NCI-H2196 treated with DMSO at 0.1 percent for 48 hours (cell line): ENCODE data around the gene CYP11A1.

Source experiments
- DNase-seq: peaks from one replicate; lab custom pipeline; 2025; ENCODE audit not compliant: unreplicated experiment; lab: John Stamatoyannopoulos, UW

CYP11A1 gene

DNA sequence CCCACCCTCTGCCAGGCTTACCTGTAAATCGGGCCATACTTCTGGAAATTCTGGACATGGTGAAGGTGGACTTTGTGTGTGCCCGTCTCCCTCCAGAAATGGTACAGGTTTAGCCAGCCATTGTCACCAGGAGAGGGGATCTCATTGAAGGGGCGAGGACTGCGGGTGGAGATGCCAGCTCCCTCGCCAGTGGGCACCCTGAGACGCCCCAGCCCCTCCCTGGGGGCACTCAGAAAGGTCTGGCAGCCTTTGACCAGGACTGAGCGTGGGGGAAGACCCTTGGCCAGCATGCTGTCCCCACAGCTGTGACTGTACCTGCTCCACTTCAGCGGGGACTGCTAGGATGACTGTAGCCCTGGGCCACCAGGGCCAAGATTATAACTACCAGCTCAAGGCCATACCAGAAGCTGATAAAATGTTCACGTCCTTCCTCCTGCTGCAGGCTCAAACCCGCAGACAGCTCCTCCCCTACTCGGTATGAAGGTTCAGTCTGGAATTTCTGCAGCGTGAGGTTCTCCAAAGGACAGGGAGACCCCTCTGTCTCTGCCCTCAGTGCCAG lies at the start of gene CYP11A1:
Gene CYP11A1 (minus strand): TSS at position 351 of the 559 bp plus-strand sequence. CDS start 61 bp downstream, at position 290.
- no peak for DNase-seq

DNA sequence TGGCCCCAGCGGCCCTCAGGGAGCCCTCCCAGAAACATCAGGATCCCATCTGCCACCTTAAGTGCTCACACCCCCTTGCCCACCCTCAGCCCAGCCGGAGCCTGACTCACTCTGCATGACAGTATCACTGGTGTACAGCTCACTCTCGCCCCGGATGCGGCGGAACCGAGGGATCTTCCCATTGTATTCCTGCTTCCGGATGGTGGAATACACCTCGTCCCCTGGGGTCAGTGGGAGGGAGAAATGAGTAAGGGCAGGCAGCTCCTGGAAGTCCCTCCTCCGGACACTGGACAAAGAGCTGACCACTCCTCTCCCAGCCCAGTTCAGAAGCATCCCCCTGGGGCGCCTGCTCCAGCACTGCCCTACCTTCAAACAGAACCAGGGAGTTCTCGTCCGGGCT lies 49.8 kb upstream of the CYP11A1 start:
- DNase-seq = no peak

DNA sequence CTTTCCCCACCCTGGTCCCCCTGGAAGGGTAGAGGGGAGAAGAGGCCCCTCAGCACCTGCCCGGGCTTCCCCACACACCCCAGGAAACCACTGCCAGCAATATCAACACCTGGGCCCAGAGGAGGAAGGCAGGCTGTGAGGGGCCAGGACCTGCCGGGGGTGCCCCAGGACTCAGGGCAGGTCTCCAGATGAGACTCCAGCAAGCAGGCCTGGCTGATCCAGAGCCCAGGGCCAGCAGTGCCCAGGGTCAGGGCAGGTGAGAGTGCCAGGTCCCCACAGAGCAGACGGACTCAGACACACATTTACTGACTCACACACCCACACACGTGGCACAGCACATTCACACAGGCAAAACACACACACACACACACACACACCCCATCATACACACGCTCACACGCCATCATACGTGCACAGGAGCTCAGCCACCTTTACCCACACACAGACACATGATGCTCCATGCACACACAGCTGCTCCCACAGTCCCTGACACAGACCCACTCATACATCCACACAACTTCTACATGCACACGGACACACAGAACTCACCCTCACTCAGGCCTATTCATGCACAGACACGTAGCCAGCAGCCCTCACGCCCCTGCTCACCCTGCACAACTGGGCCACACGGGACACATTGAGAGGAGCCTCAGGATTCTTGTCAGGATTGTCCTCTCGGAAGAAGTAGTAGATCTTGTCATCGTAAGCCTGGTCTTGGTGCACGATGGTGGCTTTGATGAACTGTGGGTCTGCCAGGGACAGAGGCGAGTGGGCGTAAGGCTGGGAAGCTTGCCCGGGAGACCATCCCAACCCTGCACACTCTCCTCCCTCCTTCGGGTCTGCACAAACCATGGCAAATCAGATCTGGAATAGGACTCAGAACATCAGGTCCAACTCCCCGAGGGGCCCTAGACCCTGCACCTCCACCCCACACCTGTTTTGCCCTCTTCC lies 48.8 kb upstream of the CYP11A1 start:
- no peak for DNase-seq

DNA sequence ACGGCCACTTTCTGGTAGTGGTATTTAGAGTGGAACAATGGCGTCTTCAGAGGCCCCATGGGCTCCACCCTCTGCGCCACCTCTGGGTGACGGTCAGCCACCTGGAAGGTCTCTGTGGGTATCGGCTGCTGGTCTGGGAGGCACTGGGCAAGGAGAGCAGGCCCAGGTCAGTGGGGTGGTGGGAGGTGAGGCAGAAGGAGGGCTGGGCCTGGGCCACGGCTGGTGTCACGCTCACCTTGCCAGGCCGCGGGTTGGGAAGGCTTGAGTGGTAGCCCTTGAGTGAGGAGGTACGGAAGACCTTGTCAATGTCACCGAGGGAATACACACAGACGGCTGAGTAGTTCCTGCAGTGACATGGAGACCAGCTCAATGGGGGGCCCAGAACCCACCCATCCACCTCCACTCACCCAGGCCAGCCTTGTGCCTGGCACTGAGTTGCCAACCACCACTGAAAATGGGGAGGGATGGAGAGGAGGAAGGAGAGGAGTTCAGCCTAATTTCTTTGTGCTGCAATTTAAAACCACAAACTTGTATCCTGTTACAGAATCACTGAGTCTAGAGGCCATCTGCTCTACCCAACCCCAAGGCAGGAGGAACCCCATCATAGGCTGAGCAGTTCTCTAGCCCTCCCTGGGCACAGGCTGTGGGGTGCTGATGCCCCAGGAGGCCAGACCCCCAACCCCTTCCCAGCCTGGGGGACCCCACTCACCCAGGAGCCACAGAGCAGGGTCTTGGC lies 47.3 kb upstream of the CYP11A1 start:
- no peak for DNase-seq

DNA sequence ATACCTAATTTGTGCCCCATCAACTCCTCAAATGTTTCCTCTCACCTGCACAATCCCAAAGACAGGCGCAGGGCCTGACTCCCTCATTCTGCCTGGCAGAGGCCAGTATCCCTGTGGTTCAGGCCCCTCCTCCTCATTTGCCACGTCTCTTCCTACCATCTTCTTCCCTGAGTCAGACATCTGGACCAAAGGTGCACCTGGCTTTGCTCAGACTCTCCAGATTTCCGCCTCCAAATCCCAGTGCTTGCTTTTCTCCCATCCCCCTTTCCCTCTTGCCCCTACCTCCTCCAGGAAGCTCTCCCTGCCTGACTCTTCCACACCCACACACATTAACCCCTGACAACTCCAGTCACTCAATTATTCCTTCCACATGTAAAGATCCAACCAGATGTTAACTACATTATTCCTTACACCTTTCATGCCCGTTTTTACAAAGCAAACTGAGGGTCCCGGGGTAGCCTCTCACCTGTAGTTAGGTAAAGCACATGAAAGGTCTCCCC lies 46.7 kb upstream of the CYP11A1 start:
- DNase-seq = no peak

DNA sequence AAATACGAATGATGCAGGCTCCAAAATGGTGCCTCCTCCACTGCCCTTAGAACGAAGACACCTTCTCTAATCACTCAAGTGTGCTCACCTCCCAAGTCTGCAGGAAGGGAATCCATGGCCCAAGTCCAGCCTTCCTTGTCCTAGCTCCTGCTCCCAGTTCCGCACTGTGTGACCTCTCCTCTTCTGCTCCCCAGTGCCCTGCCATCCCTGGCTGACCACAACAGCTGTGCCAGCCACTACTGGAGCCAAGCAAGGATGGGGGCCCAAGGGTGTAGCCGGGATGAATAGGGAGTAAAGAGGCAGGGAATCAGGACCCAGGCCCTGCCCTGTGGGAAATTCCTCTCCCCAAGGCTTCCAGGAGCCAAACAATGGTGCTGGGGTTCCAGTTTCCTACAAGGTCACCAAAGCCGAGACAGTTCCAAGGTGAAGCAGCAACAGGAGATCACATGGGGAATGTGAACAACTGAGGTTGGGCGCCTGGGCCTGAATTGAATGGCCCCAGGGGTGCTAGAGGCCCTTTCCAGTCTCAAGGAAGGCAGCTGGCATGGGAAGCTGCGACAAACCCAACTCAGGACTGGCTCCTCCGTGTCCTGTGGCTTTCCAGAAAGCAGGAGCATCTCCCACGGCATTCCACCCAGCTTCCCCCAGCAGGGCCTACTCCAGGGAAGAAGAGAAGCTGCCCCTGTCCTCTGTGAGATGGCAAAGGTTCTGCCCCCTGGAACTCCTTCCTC lies 46.1 kb upstream of the CYP11A1 start:
- DNase-seq = no peak

DNA sequence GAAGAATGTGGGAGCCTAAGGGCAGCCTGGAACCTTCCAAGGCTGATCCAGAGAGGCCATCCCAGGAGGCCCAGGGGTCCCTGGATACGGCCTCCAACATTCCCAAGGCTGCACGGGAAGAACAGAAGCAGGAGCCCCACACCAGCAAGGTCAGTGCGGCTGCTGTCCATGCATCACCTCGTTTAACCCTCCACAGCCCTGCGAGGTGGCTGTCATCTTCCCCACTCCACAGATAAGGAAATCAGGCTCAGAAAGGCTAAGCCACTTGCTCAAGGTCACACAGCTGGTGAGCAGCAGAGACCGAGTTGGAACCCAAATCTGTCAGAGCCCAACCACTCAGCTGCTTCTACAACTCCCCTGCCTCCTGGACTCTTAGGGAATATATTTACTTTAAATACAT lies 44.7 kb upstream of the CYP11A1 start:
- no peak for DNase-seq

DNA sequence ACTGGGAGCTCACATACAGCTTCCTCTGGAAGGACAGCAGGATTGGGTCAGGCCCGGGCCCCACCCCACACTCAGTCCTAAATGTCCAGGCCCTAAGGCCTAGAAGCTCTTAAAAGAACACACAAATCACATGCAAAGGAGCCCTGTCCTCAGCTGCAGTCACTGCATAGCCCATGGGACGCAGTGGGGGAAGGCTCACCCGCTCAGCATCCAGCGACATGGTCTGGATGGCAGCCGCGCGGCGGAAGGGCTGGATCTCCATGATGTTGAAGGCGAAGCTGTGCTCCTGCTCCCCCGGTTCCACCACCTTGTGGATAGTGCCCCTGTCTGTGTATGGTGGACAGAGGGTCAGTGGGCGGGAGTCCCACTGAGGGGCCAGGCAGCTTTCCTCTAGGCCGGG lies 44.2 kb upstream of the CYP11A1 start:
- DNase-seq = no peak

DNA sequence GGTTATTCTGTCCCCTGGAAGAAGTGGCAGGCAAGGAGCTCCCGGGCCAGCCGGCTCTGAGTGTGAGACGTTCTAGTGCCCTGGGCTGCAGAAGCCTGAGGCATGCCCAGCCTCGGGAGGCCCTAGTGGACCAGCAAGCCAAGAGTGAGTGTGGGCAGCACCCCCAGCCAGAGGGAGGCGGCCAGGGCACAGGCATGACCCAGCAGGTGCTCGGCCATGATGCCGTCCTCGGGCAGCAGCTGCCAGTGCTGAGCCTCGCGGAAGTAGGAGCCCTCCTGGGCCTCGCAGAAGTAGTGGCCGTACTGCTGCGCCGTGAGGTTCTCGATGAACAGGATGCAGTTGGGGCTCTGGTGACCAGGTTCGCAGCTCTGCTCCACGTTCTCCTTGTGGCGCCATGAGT lies 43.1 kb upstream of the CYP11A1 start:
- DNase-seq = no peak

DNA sequence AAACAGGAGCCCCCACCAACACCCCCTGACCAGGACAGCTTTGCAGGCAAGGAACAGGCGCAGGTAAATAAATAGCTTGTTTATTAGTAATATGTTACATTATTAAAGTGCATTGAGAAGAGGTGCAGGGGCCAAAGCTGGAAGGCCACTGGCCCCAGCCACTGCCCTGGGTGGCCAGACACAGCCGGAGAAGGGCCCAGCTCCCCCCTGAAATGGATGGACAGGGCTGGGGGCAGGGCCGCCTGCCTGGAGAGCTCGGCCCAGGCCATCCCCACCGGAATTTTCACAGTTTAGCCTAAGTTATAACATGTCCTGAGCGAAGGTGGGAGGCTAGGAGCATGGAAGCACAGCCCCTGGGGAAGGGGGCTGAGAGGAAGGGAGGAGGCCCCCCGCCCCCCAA lies 41.8 kb upstream of the CYP11A1 start:
- no peak for DNase-seq

DNA sequence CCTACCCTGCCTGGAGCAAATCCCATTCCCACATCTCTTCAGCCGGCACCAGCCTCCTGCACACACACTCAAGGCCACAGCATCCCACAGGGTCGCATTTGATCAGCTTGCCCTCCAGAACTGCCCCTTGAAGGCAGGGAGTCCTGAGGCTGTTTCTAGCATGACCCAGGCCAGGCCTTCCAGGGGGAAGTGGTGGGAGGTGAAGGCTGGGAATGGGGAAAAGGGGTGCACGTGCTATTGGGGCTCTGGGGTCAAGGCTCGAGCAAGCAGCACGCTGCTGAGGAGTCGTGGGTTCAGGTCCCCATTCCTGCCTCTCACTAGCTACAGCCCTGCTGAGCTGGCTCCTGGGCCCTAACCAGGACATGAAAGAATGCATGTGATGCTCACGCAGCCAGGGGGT lies 41.4 kb upstream of the CYP11A1 start:
- no peak for DNase-seq

DNA sequence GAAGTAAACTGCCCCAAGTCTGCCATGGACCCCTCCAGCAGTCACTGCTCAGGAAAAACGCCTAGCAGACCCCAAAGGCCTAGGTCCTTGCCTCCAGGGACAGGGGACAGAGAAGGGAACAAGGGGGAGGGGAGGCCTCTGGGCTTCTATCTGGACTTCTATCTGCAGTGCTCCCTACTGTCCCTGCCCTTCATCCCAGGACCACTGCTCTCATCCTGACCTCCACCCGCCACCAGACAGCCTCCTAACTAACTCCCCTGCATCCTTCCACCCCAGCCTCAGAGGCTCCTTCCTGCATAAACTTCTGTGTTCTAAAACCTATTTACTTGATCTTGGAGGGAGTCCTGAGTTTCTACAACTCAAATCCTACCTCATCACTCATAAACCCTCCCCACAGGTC lies 40.9 kb upstream of the CYP11A1 start:
- DNase-seq = no peak

DNA sequence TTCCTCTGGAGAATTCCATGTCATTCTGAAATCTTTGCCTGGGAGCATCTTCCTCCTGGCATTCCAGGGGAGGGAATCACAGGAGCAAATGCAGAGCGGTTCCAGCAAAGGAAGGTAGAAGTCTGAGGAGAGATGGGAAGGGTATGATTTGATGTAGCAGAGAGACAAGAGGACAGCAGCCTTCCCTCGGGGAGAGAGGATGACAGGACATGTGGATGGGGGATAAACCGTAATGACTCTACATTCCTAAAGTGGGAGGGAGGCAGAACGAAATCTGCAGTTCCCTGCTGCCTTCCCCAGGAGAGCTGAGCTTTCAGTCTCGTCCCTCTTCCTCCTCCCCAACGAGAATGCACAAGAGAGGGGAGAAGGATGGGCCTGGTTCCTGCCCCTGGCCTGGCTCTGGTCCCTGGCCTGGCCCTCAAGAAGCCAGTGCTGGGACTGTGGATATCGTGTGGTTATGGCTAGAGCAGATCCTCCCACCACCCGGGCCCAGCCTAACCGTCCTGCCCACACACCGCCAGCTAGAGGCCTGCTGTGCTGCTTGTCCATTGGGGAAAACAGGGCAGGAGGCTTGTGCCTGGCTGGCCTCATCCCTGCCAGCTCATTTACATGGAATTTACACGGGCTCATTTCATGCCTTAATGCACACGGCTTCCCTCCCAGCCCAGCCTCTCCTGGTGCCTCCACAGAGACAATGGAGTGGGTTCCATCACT lies 39.7 kb upstream of the CYP11A1 start:
- DNase-seq = no peak

DNA sequence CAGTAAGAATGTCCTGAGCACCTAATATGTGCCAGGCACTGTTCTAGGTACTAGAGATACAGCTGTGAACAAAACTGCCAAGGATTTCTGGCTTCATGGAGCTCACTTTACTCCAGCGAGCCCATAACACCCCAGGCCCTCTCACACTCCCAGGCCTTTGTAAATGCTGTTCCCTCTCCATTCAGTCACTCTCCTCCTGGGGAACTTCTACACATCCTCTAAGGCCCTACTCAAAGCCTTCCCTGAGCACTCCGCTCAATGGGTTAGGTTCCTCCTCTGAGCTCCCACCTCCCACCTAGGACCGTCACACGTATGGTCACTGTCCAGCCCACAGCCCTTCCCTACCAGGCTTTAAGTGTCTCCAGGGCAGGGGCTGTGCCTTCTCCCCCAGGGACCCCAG lies 39.1 kb upstream of the CYP11A1 start:
- no peak for DNase-seq

DNA sequence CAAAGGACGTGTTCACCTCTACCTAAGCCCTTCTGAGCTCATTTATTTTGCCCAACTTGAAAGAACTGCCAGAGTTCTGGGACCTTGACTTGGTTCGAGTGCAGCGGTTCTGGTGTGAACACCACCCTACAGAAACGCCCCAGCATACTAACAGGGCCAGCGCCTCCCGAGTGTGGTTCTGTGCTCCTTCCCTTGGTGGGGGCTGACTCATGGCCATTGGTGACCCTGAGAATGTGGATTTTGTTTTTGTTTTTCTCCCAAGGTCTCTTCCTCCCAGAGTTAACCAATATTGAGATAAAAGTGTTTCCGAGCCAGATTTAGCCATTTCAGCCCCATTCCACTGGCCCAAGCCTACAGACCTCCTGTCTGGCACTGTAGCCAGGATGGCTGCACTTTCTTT lies 38.4 kb upstream of the CYP11A1 start:
- DNase-seq = no peak

DNA sequence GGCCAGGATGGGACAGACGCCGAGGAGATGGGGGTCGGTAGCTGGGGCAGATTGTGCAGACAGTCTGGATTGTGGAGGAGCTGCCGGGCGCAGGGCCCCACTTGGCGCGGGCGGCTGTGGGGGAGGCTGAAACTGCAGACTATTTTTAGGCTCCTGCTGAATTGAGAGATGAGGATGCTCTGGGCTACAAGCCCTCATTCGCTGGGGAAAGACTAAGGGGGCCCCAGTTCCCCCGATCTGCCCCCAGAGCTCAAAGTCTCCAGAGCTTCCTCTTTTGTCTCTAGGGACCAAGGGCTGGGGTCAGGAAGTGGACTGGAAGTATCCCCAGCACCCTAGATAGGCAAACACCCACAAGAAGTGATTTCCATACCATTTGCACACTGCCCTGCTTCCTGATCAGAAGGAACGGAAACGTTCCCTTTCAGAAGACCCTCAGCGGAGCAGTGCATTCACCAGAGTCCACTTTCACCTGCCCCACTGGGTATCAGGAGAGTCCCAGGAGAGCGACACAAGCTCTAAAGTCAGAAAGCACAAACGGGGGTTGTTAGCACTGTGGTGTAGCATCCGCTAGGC lies 36.6 kb upstream of the CYP11A1 start:
- DNase-seq = no peak

DNA sequence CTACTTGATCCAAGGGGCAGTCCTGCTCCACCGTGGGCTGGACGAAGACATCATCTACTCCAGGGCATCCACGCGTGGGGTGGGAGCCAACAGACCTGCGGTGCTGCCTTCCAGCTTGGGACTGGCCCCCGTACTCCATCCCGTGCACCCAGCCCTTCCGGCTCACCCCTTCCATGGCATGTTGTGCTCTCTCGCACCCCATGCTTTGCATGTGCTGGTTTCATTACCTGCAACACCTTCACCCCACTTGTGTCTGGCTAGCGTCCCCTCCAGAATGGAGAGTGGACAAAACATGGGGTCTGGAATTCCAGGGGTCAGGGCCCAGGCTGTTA lies 36.1 kb upstream of the CYP11A1 start:
- DNase-seq = no peak

DNA sequence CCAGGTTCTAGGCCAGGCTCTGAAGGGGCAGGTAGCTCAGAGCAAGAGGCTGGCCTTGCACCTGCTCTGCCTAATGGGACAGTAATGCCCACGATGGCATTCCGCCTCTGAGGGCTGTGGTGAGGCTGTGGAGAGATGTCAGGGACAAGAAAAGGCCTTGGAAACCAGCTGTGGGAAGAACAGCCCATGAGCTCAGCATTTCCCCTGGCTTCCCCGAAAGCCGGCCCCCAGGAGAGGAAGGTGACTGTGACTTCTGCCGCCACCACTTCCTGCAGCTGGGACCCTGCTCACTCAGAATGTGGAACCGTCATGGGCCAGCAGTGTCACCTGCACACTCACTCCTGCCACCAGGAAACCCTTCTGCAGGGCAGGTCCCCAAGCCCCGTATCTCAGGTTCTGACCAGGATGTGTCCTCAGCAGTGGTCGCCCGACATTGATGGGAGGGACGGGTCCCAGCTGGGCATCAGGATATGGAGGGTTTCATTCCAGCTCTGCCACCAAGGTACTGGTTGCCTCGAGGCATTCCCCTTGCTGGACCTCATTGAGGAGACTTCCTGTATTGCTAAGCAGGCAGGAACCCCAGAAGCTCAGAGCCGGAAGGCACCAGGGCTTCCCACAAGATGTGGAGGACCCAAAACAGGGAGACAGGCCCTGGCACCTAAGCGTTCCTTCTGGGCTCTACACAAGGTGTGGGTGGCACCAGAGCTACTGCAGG lies 35.6 kb upstream of the CYP11A1 start:
- DNase-seq = no peak

DNA sequence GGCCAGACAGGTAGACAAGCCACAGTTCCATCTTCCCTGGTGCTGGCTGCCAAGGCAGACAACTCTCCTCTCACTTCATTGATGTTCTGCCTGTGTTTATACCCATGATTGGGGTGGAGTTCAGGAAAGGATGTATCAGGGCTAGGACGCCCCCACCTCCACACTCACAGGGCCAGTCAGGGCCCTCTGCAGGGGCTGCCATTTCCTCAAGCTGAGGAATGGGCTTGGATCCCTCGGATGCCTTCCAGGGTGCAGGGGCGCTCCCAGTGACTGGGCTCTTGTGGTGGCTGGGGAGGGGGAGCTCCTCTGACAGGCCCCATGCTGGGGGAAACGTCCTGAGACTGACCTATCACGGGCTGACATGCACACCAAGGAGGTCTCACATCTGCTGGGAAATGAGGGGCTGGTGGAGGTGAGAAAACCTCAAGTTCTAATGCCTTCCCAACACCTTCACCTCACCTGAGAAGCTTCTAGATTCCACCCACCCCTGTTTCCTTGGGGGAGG lies 34.9 kb upstream of the CYP11A1 start:
- DNase-seq = no peak
